Measurements from ENCODE around the gene FAM216B.

GRCh38 chr13:42753697-42754096 is 27.7 kb upstream of the FAM216B start:
- TF ChIP-seq CTCF (IDR thresholded peaks at IDR 0.05; ENCODE audit: low read length) (no peak), EZH2 (IDR thresholded peaks at IDR 0.05; ENCODE audit: borderline replicate concordance, low read length) (no peak)

Measured in OCI-LY1 (cell line).